H1 (cell line): ENCODE measurements around the gene GSTT4. TPM values are rescaled to one million over a fixed set of nuclear protein-coding genes. Genes with fewer than 3 reads are reported as not detected.

Experiments
- CTCF ChIA-PET: fragments of 300-600 bp; sonication (Branson Sonifier 250); formaldehyde crosslinking; loops from one replicate; lab custom pipeline; 2021; ENCODE audit not compliant: partially characterized antibody; lab: Charles Lee
- POLR2A ChIA-PET: fragments of 300-600 bp; sonication (Branson Sonifier 250); formaldehyde crosslinking; loops from one replicate; lab custom pipeline; 2021; ENCODE audit warnings: inconsistent platforms; ENCODE audit not compliant: partially characterized antibody; lab: Charles Lee
- DNase-seq, 2 experiments: peaks; one replicate each; pipeline versions ENCODE4 v3.0.0 to v3.0.0-alpha.2; 2010 to 2022; ENCODE audit warnings: low spot score in 2 of 2, low read depth in 1 of 2, mixed read lengths in 1 of 2
- FAIRE-seq: peaks from 2 replicates; lab custom pipeline; 2011; peaks lifted over from hg19 to GRCh38; lab: Jason Lieb, UNC
- H2AFZ ChIP-seq: 2 replicates; pipeline ENCODE4 v1.8.1; 2012; ENCODE audit warnings: low read length, inconsistent platforms
- H2AK5ac ChIP-seq: 2 replicates; pipeline ENCODE4 v1.6.1; 2013; ENCODE audit warnings: low read depth, low read length
- H2BK120ac ChIP-seq: replicated peaks from 2 replicates; pipeline ENCODE3; 2013; ENCODE audit warnings: low read depth, low read length, inconsistent platforms
- H2BK12ac ChIP-seq: 2 replicates; pipeline ENCODE4 v1.6.1; 2013; ENCODE audit warnings: low read depth, low read length
- H2BK15ac ChIP-seq: 2 replicates; pipeline ENCODE4 v1.6.1; 2013; ENCODE audit warnings: low read length
- H2BK20ac ChIP-seq: 2 replicates; pipeline ENCODE4 v1.6.1; 2013; ENCODE audit warnings: low read length
- H2BK5ac ChIP-seq: 2 replicates; pipeline ENCODE4 v1.6.1; 2013; ENCODE audit warnings: low read depth, low read length
- H3K14ac ChIP-seq: 2 replicates; pipeline ENCODE4 v1.6.1; 2013; ENCODE audit warnings: inconsistent platforms; ENCODE audit not compliant: insufficient read length
- H3K18ac ChIP-seq: 2 replicates; pipeline ENCODE4 v1.6.1; 2013; ENCODE audit warnings: low read length; ENCODE audit errors: extremely low read depth
- H3K23ac ChIP-seq: 2 replicates; pipeline ENCODE4 v1.6.1; 2013; ENCODE audit warnings: inconsistent platforms; ENCODE audit not compliant: insufficient read length
- H3K23me2 ChIP-seq: 2 replicates; pipeline ENCODE4 v1.6.1; 2013; ENCODE audit warnings: low read depth, low read length
- H3K27ac ChIP-seq: 2 replicates; pipeline ENCODE4 v1.6.1; 2011; ENCODE audit warnings: low read depth, low read length, inconsistent platforms
- H3K27me3 ChIP-seq, 4 experiments: replicated peaks in 1 of 4; 1 replicate in 1 of 4; 2 replicates in 3 of 4; pipeline versions ENCODE4 v1.6.1 to v1.8.1; 2011 to 2013; ENCODE audit warnings: low read length in 3 of 4, mild to moderate bottlenecking in 3 of 4, inconsistent platforms in 2 of 4, mixed read lengths in 2 of 4, moderate library complexity in 1 of 4; ENCODE audit not compliant: control insufficient read depth in 3 of 4, insufficient read depth in 3 of 4; ENCODE audit errors: extremely low read depth in 1 of 4
- H3K36me3 ChIP-seq, 4 experiments: 2 replicates each; pipeline versions ENCODE4 v1.6.1 to v1.8.1; 2011 to 2013; ENCODE audit warnings: mild to moderate bottlenecking in 4 of 4, low read length in 3 of 4, moderate library complexity in 2 of 4, control low read depth in 1 of 4, inconsistent platforms in 1 of 4; ENCODE audit not compliant: insufficient read depth in 4 of 4, control insufficient read depth in 2 of 4
- H3K4ac ChIP-seq: replicated peaks from 2 replicates; pipeline ENCODE3; 2013; ENCODE audit warnings: low read length, low read depth, mixed read lengths, inconsistent platforms; ENCODE audit not compliant: insufficient read length
- H3K4me1 ChIP-seq, 4 experiments: replicated peaks in 1 of 4; 1 replicate in 1 of 4; 2 replicates in 3 of 4; pipeline versions ENCODE4 v1.6.1 to v1.8.1; 2011 to 2013; ENCODE audit warnings: low read length in 3 of 4, inconsistent platforms in 2 of 4, mixed read lengths in 1 of 4; ENCODE audit not compliant: insufficient read depth in 4 of 4, control insufficient read depth in 3 of 4
- H3K4me2 ChIP-seq, 2 experiments: 2 replicates each; pipeline versions ENCODE4 v1.6.1 to v1.8.1; 2011 to 2013; ENCODE audit warnings: low read depth in 2 of 2, low read length in 2 of 2, control low read depth in 1 of 2, inconsistent platforms in 1 of 2, mild to moderate bottlenecking in 1 of 2; ENCODE audit not compliant: insufficient read depth in 1 of 2
- H3K4me3 ChIP-seq, 4 experiments: fragments of 200-600, 300-600 bp in 1 of 4; sonication (generic), shearing (Covaris generic), sonication (Bioruptor Twin) in 1 of 4; 2 replicates each; pipeline versions ENCODE4 v1.5.1 to v1.8.1; 2011 to 2016; ENCODE audit warnings: low read length in 4 of 4, low read depth in 3 of 4, control low read depth in 2 of 4, inconsistent platforms in 2 of 4, mild to moderate bottlenecking in 2 of 4, mixed read lengths in 1 of 4, moderate library complexity in 1 of 4; ENCODE audit not compliant: insufficient read depth in 2 of 4; ENCODE audit errors: extremely low read depth in 1 of 4
- H3K56ac ChIP-seq: replicated peaks from 2 replicates; pipeline ENCODE3; 2013; ENCODE audit warnings: low read depth, mild to moderate bottlenecking, mixed read lengths, low read length, inconsistent platforms; ENCODE audit not compliant: insufficient read length
- H3K79me1 ChIP-seq: 2 replicates; pipeline ENCODE4 v1.6.1; 2013; ENCODE audit warnings: low read depth, low read length, control low read depth
- H3K79me2 ChIP-seq, 2 experiments: 2 replicates each; pipeline versions ENCODE4 v1.6.1 to v1.8.1; 2012 to 2013; ENCODE audit warnings: low read length in 2 of 2, mild to moderate bottlenecking in 2 of 2, inconsistent platforms in 1 of 2; ENCODE audit not compliant: insufficient read depth in 2 of 2, control insufficient read depth in 1 of 2
- H3K9ac ChIP-seq, 4 experiments: replicated peaks in 1 of 4; 1 replicate in 1 of 4; 2 replicates in 3 of 4; pipeline versions ENCODE4 v1.6.1 to v1.8.1; 2011 to 2013; ENCODE audit warnings: low read depth in 3 of 4, low read length in 3 of 4, control low read depth in 2 of 4, mild to moderate bottlenecking in 2 of 4, moderate library complexity in 2 of 4, inconsistent platforms in 1 of 4; ENCODE audit errors: extremely low read depth in 1 of 4
- H3K9me3 ChIP-seq, 2 experiments: 2 replicates each; pipeline versions ENCODE4 v1.6.1 to v1.8.1; 2012 to 2013; ENCODE audit warnings: mild to moderate bottlenecking in 2 of 2, moderate library complexity in 2 of 2, control low read depth in 1 of 2, inconsistent platforms in 1 of 2, low read depth in 1 of 2, low read length in 1 of 2, mixed read lengths in 1 of 2; ENCODE audit not compliant: insufficient read depth in 2 of 2
- H4K20me1 ChIP-seq, 2 experiments: replicated peaks in 1 of 2; 2 replicates each; pipeline versions ENCODE3 to v1.8.1; 2011 to 2013; ENCODE audit warnings: inconsistent platforms in 2 of 2, low read length in 2 of 2, mild to moderate bottlenecking in 1 of 2; ENCODE audit not compliant: insufficient read depth in 2 of 2, control insufficient read depth in 1 of 2
- H4K5ac ChIP-seq: 2 replicates; pipeline ENCODE4 v1.6.1; 2013; ENCODE audit warnings: low read length, low read depth, mixed read lengths, inconsistent platforms; ENCODE audit not compliant: insufficient read length
- H4K8ac ChIP-seq: 2 replicates; pipeline ENCODE4 v1.8.0; 2013; ENCODE audit warnings: mild to moderate bottlenecking, moderate library complexity, low read length, inconsistent platforms; ENCODE audit not compliant: insufficient read depth; ENCODE audit errors: extremely low read depth
- H4K91ac ChIP-seq: replicated peaks from 2 replicates; pipeline ENCODE3; 2013; ENCODE audit warnings: low read length, mixed read lengths, inconsistent platforms; ENCODE audit not compliant: insufficient read length
- EZH2 ChIP-seq: fragments of 200-600 bp; sonication (generic); IDR thresholded peaks from 2 replicates; pipeline ENCODE4 v1.7.1; 2012; ENCODE audit warnings: low read depth, mild to moderate bottlenecking, moderate library complexity, low read length, inconsistent platforms; ENCODE audit not compliant: severe bottlenecking
- NANOG ChIP-seq: IDR thresholded peaks from 2 replicates; pipeline ENCODE4 v1.6.1; 2011; ENCODE audit warnings: low read length, low read depth, mild to moderate bottlenecking, inconsistent platforms; ENCODE audit not compliant: insufficient read depth, poor library complexity, severe bottlenecking
- POLR2A ChIP-seq, 2 experiments: IDR thresholded peaks; 1 replicate in 1 of 2; 2 replicates in 1 of 2; pipeline ENCODE4 v1.6.1; 2011; ENCODE audit warnings: low read depth in 2 of 2, low read length in 2 of 2, mild to moderate bottlenecking in 2 of 2; ENCODE audit errors: control extremely low read depth in 1 of 2
- POLR2AphosphoS5 ChIP-seq: IDR thresholded peaks from 2 replicates; pipeline ENCODE4 v1.6.1; 2011; ENCODE audit warnings: low read depth, low read length
- SIRT6 ChIP-seq: IDR thresholded peaks from one replicate; pipeline ENCODE4 v1.7.1; 2012; ENCODE audit warnings: low read length, inconsistent platforms
- TAF1 ChIP-seq: IDR thresholded peaks from 2 replicates; pipeline ENCODE4 v1.6.1; 2011; ENCODE audit warnings: mild to moderate bottlenecking, low read depth, low read length
- WGBS, 2 experiments: shearing (Covaris generic) in 1 of 2; methylation state at CpG; one replicate each; pipeline versions ENCODE4 v1.1.6 to v1.1.7; 2013 to 2015; ENCODE audit warnings: low lambda C conversion rate in 2 of 2, mixed read lengths in 2 of 2, inconsistent platforms in 1 of 2, low coverage in 1 of 2, missing lambda C conversion rate in 1 of 2; ENCODE audit not compliant: insufficient replicate concordance in 2 of 2, insufficient coverage in 1 of 2, insufficient read length in 1 of 2; ENCODE audit errors: extremely low coverage in 1 of 2, missing lambda C conversion rate in 1 of 2; 5-methylcytosine and 5-hydroxymethylcytosine counted together
- polyA plus RNA-seq, 7 experiments: library from polyadenylated mRNA; depleted of rRNA in 3 of 7; stranded (reverse) in 5 of 7; unstranded in 2 of 7; fragments of >200 nt in 5 of 7; fragments of 200-250 nt in 2 of 7; gene quantifications; 1 replicate in 5 of 7; 2 replicates in 1 of 7; 4 replicates in 1 of 7; pipeline versions ENCODE4 v1.2.1 to v1.2.3, GENCODE V29; 2011 to 2013; ENCODE audit warnings: missing spikeins in 2 of 7, mixed read lengths in 2 of 7
- total RNA-seq: library from RNA; stranded (reverse); fragmentation: NEBNext Ultra II Directional; extraction: Animal tissue kit (Norgen Biotek cat#: 25700); gene quantifications from 2 replicates; pipeline ENCODE4 v1.2.1, GENCODE V29; 2021
- TF ChIP-seq, protein P1 (sequence below), 3 experiments: IDR thresholded peaks; 1 replicate in 2 of 3; 2 replicates in 1 of 3; pipeline versions ENCODE4 v1.5.1 to v1.6.1; 2011; ENCODE audit warnings: low read length in 3 of 3, mild to moderate bottlenecking in 3 of 3, inconsistent platforms in 2 of 3, low read depth in 1 of 3, moderate library complexity in 1 of 3; ENCODE audit not compliant: insufficient read depth in 1 of 3; ENCODE audit errors: control extremely low read depth in 1 of 3
- TF ChIP-seq, protein P2 (sequence below): IDR thresholded peaks from 2 replicates; pipeline ENCODE4 v1.6.1; 2012; ENCODE audit warnings: low read length, inconsistent platforms

Gene GSTT4
- total and polyA plus RNA-seq, 2 of the 8 experiments (the other 6 are each of a cell fraction or from before 2014, with no cell fraction given): 0.14 TPM; not detected in 1

DNA sequence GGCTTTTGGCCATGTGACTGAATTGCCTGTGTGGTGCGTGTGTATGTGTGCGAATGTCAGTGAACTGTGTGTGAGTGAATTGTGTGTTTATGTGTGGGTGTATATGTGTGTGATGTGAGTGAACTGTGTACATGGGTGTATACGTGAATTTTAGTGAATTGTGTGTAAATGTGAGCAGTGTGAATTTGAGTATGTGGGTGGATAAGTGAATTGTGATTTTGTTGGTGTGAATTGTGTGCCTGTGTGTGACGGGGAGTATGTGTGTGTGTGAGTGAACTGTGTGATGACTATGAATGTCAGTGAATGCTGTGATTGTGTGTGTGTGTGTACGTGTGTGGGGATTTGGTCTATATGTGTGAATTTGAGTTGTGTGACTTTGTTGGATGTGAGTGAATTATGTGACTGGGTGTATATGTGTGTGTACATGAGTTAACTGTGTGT lies 35.0 kb downstream of the GSTT4 start:
- no peak overlapping the region for H2BK15ac ChIP-seq
- H4K20me1 ChIP-seq: peaks cover 9 to 18% of the 10 kb centered on the region in 2 experiments
- H2AK5ac ChIP-seq: no peak overlapping the region
- H3K79me2 ChIP-seq: peaks cover 0 to 11% of the 10 kb centered on the region in 2 experiments; a peak in 1 of 4 replicates
- H3K79me1 ChIP-seq: peaks cover 6% of the 10 kb centered on the region; the same call in 1 of the 2 replicates
- H3K4ac ChIP-seq: peak overlapping the region; percentile 38
- no peak overlapping the region; a peak in 1 of 4 replicates for H3K4me2 ChIP-seq
- no peak overlapping the region for H2BK120ac ChIP-seq
- CTCF ChIA-PET: no interaction called here
- 0 out of 2 replicates have a peak overlapping the region, but pooled peaks have one; percentile 18 for H2BK20ac ChIP-seq
- H4K91ac ChIP-seq: no peak overlapping the region
- H2BK12ac ChIP-seq: no peak overlapping the region
- no peak overlapping the region for H4K5ac ChIP-seq
- no peak overlapping the region for H3K23ac ChIP-seq
- H3K14ac ChIP-seq: no peak overlapping the region
- H3K9ac ChIP-seq: 0 out of 7 replicates have a peak overlapping the region, but pooled peaks of 1 of the 4 experiments have one; percentile 21
- peaks cover 6% of the 10 kb centered on the region; the same call in 1 of the 2 replicates for H3K23me2 ChIP-seq
- POLR2A ChIA-PET: interaction anchor here (1.5 to 1.8 kb wide), 4 partner anchors 39 to 206 kb away, joined by 3 to 11 read pairs (median 6); no protein-coding TSS in a partner anchor
- H3K18ac ChIP-seq: no peak overlapping the region
- no peak overlapping the region for H3K56ac ChIP-seq
- TF ChIP-seq POLR2A (IDR thresholded peaks at IDR 0.05; ENCODE audit: control extremely low read depth in 1 of 2, low read depth in 2 of 2, low read length in 2 of 2): peak in 1 of 2 experiments; percentile 54; a peak in 1 of 3 replicates
- TF ChIP-seq, protein P1, sequence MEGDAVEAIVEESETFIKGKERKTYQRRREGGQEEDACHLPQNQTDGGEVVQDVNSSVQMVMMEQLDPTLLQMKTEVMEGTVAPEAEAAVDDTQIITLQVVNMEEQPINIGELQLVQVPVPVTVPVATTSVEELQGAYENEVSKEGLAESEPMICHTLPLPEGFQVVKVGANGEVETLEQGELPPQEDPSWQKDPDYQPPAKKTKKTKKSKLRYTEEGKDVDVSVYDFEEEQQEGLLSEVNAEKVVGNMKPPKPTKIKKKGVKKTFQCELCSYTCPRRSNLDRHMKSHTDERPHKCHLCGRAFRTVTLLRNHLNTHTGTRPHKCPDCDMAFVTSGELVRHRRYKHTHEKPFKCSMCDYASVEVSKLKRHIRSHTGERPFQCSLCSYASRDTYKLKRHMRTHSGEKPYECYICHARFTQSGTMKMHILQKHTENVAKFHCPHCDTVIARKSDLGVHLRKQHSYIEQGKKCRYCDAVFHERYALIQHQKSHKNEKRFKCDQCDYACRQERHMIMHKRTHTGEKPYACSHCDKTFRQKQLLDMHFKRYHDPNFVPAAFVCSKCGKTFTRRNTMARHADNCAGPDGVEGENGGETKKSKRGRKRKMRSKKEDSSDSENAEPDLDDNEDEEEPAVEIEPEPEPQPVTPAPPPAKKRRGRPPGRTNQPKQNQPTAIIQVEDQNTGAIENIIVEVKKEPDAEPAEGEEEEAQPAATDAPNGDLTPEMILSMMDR (IDR thresholded peaks at IDR 0.05; ENCODE audit: control extremely low read depth in 1 of 3, insufficient read depth in 1 of 3, low read depth in 1 of 3, low read length in 3 of 3): no peak
- TF ChIP-seq POLR2AphosphoS5: peak; percentile 15; the same call in 1 of the 2 replicates
- TF ChIP-seq SIRT6: no peak
- TF ChIP-seq, protein P2, sequence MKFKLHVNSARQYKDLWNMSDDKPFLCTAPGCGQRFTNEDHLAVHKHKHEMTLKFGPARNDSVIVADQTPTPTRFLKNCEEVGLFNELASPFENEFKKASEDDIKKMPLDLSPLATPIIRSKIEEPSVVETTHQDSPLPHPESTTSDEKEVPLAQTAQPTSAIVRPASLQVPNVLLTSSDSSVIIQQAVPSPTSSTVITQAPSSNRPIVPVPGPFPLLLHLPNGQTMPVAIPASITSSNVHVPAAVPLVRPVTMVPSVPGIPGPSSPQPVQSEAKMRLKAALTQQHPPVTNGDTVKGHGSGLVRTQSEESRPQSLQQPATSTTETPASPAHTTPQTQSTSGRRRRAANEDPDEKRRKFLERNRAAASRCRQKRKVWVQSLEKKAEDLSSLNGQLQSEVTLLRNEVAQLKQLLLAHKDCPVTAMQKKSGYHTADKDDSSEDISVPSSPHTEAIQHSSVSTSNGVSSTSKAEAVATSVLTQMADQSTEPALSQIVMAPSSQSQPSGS: no peak
- TF ChIP-seq TAF1: no peak
- TF ChIP-seq EZH2: no peak
- no peak for TF ChIP-seq NANOG
- TF ChIP-seq, all 59 proteins: peak for 2
- Histone ChIP-seq H3K27me3 (no peaks in the 10 kb centered on the region), H3K36me3 (peaks cover 5 to 26% (median 17%) of the 10 kb centered on the region in 4 experiments; a peak in 7 of 8 replicates), H2BK5ac (no peak overlapping the region), H4K8ac (no peak overlapping the region), H3K9me3 (no peaks in the 10 kb centered on the region), H3K4me3 (no peak overlapping the region), H3K27ac (no peak overlapping the region), H3K4me1 (no peaks in the 10 kb centered on the region), H2AFZ (no peak overlapping the region)
- DNase-seq: no peak
- 94 to 100% methylated on average over 2 to 5 of the region's 5 CpGs for WGBS, 2 experiments
- no peak for FAIRE-seq
